Parathyroid adenoma (tissue), 2 donors: ENCODE data around the gene CRPPA.

ENCODE experiments used
- H2AFZ ChIP-seq: fragments of 300-600 bp; sonication (generic); one replicate; pipeline ENCODE4 v1.7.0; 2017; ENCODE audit warnings: antibody characterized with exemption, mild to moderate bottlenecking
- H3K27ac ChIP-seq: fragments of 300-600 bp; sonication (generic); one replicate; pipeline ENCODE4 v1.7.0; 2017
- H3K27me3 ChIP-seq: fragments of 300-600 bp; sonication (generic); one replicate; pipeline ENCODE4 v1.7.0; 2017; ENCODE audit warnings: low read length; ENCODE audit not compliant: control insufficient read depth, insufficient read depth
- H3K36me3 ChIP-seq: fragments of 300-600 bp; sonication (generic); one replicate; pipeline ENCODE4 v1.7.0; 2017; ENCODE audit warnings: low read length; ENCODE audit not compliant: control insufficient read depth, insufficient read depth
- H3K4me1 ChIP-seq: fragments of 300-600 bp; sonication (generic); one replicate; pipeline ENCODE4 v1.7.0; 2017; ENCODE audit warnings: control low read depth
- H3K4me2 ChIP-seq: fragments of 300-600 bp; sonication (generic); one replicate; pipeline ENCODE4 v1.7.0; 2017; ENCODE audit warnings: low read length
- H3K4me3 ChIP-seq: fragments of 300-600 bp; sonication (generic); one replicate; pipeline ENCODE4 v1.7.0; 2017; ENCODE audit warnings: low read depth, low read length
- H3K79me2 ChIP-seq: fragments of 300-600 bp; sonication (generic); one replicate; pipeline ENCODE4 v1.7.0; 2017; ENCODE audit warnings: control low read depth
- H3K9ac ChIP-seq: fragments of 300-600 bp; sonication (generic); one replicate; pipeline ENCODE4 v1.7.0; 2017; ENCODE audit warnings: mild to moderate bottlenecking
- H3K9me3 ChIP-seq: fragments of 300-600 bp; sonication (generic); one replicate; pipeline ENCODE4 v1.7.0; 2017; ENCODE audit warnings: low read length; ENCODE audit not compliant: control insufficient read depth
- CTCF ChIP-seq: fragments of 300-600 bp; sonication (generic); IDR thresholded peaks from one replicate; pipeline ENCODE4 v1.7.0; 2017; ENCODE audit warnings: antibody characterized with exemption, mild to moderate bottlenecking
- donor health status: primary hyperparathyroidism.

Gene CRPPA

GRCh38 chr7:16421333-16422102, at the start of gene CRPPA:
Gene CRPPA, minus strand, starts transcription at chr7:16421538. Its CDS starts 216 bp downstream, at chr7:16421322.
- Histone ChIP-seq H3K36me3 (no peaks in the 10 kb centered on the region), H3K9ac (peak within 1 kb of the TSS; percentile 95), H3K4me2 (peak within 1 kb of the TSS; percentile 62), H3K9me3 (no peaks in the 10 kb centered on the region), H3K79me2 (no peaks in the 10 kb centered on the region), H3K27ac (peak within 1 kb of the TSS; percentile 88), H3K27me3 (no peaks in the 10 kb centered on the region), H3K4me1 (peaks cover 8% of the 10 kb centered on the region), H3K4me3 (peak within 1 kb of the TSS; percentile 58), H2AFZ (peak within 1 kb of the TSS; percentile 93)
- no peak for TF ChIP-seq CTCF

GRCh38 chr7:16465469-16466361, 44.4 kb upstream of the CRPPA start, which contains the start of gene SOSTDC1:
Gene SOSTDC1, minus strand, starts transcription at chr7:16465738. Its CDS starts 70 bp downstream, at chr7:16465668.
- Histone ChIP-seq H3K36me3 (no peaks in the 10 kb centered on the region), H3K9me3 (no peaks in the 10 kb centered on the region), H3K27me3 (no peaks in the 10 kb centered on the region), H3K9ac (no peak within 1 kb of the TSS), H3K79me2 (no peaks in the 10 kb centered on the region), H3K4me3 (no peak within 1 kb of the TSS), H3K4me2 (no peak within 1 kb of the TSS), H3K27ac (no peak within 1 kb of the TSS), H2AFZ (peak within 1 kb of the TSS; percentile 40), H3K4me1 (peaks cover 3% of the 10 kb centered on the region)
- no peak for TF ChIP-seq CTCF

- Histone ChIP-seq H3K4me3 (no peak overlapping the region), H3K9ac (no peak overlapping the region), H2AFZ (peak overlapping the region; percentile 40), H3K27ac (no peak overlapping the region), H3K36me3 (no peaks in the 10 kb centered on the region), H3K9me3 (no peaks in the 10 kb centered on the region), H3K4me2 (no peak overlapping the region), H3K4me1 (peaks cover 3% of the 10 kb centered on the region), H3K79me2 (no peaks in the 10 kb centered on the region), H3K27me3 (no peaks in the 10 kb centered on the region)
- no peak for TF ChIP-seq CTCF
Observed at GRCh38 chr7:16463949-16464715, 42.8 kb upstream of the CRPPA start.

- Histone ChIP-seq H2AFZ (no peak overlapping the region), H3K36me3 (no peaks in the 10 kb centered on the region), H3K27ac (no peak overlapping the region), H3K4me1 (peaks cover 3% of the 10 kb centered on the region), H3K27me3 (no peaks in the 10 kb centered on the region), H3K9me3 (no peaks in the 10 kb centered on the region), H3K9ac (no peak overlapping the region), H3K4me2 (no peak overlapping the region), H3K4me3 (no peak overlapping the region), H3K79me2 (no peaks in the 10 kb centered on the region)
- TF ChIP-seq CTCF, result no peak
Observed at GRCh38 chr7:16463520-16463919, 42.2 kb upstream of the CRPPA start.
